VCaP (cell line): ENCODE results near the gene ATG16L2.

ENCODE experiments used
- H3K27ac ChIP-seq: fragments of 450-650 bp; 2 replicates; pipeline ENCODE4 v1.5.1; 2017
- CTCF ChIP-seq: fragments of 450-650 bp; conservative IDR thresholded peaks from 2 replicates; pipeline ENCODE4 v1.5.1; 2017; ENCODE audit warnings: mild to moderate bottlenecking, moderate library complexity

The ATG16L2 gene

DNA sequence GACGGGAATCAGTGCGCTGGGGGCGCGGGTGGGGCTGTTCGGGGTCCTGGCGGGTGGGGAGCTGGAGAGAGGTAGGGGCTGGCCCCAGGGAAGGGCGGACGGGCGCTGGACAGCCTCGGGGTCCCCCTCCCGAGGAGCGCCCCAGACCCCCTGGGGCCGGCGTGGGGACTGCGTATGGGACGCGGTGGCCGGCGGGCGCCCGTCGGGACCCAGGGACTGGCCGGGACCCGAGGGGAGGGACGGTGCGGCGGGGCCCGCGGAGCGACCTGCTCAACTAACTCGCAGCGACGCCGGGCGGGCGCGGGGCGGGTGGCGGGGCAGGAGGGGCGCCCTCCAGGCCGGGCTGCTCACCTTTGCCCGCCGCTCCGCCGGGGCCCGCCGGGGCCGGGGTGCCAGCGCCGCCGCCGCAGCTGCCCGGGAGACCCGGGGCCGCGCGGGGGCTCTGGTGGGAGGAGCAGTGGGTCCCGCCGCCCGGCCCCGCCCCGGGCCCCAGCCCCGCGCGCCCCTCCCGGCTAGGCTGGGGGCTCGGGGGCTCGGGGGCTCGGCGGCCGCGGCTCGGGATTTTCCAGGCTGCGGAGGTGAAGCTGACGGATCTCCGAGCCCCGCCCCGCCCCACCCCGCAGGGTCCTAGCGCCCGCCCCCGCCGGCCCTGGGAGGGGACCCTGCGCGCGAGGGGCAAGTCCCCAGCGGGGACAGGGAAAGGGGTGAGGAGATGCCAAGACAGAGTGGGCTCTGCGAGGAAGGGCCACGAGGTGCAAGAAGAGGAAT lies 32.7 kb upstream of the ATG16L2 start:
- no peak for TF ChIP-seq CTCF
- peak overlapping the region; percentile 89 for H3K27ac ChIP-seq

DNA sequence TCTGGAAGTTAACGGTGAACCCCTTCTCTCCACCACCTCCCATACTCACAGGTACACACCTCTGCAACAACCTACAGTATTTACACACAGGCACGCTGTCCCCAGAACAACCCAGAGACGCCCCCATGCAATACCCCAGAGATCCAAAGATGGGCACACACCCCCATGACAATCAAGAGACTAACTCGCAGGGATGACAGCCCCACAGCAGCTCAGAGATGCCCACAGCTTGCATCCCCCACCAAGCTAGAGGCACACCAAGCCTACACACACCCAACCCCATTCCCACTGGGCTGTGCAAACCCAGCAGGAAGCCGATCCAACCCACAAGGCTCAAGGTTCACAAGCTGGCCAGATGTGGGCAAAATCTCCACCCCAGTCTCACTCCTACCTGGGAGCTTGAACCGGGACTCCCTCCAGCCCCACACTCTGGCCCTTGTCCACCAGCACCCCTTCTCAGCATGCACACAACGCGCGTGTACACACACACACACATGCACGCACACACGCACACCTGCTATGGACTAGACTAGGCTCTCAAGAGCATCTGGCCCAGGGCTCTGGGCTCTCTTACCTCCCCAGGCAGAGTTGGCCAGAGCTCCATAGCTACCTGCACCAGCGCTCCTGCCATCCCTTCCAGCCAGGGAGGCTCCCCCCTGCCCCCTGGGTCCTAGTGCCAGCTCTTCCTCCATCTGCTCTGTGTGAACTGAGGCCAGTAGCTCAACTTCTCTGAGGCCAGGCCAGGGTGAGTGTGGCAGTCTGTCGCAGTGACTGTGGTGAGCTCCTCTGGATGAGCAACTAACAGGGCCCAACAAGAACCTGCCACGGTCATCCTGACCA lies 31.9 kb upstream of the ATG16L2 start:
- H3K27ac ChIP-seq, result peak overlapping the region; percentile 89; the same call in 1 of the 2 replicates
- TF ChIP-seq CTCF, result no peak

GRCh38 chr11:72783144-72783905 lies 30.9 kb upstream of the ATG16L2 start:
- no peak for TF ChIP-seq CTCF
- H3K27ac ChIP-seq, result no peak overlapping the region; the same call in 1 of the 2 replicates

DNA sequence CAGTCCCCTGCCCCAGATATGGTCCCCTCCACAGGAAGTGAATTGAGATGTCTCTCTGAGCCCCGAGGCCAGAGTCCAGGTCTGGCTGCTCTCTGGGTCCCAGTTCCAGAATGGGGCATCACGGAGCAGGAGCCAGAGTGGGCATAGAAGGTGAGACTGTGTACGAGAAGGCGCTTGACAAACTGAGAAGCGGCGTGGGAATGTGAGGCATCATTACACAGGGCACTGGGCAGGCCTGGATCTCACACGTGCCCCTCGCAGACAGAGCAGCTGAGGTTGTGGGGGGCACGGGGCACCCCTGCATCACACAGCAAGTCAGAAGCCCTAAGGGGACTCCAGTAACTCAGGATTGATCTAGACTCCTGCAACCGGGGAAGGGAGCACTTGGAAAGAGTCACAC lies 29.5 kb upstream of the ATG16L2 start:
- H3K27ac ChIP-seq, result no peak overlapping the region
- TF ChIP-seq CTCF, result no peak

DNA sequence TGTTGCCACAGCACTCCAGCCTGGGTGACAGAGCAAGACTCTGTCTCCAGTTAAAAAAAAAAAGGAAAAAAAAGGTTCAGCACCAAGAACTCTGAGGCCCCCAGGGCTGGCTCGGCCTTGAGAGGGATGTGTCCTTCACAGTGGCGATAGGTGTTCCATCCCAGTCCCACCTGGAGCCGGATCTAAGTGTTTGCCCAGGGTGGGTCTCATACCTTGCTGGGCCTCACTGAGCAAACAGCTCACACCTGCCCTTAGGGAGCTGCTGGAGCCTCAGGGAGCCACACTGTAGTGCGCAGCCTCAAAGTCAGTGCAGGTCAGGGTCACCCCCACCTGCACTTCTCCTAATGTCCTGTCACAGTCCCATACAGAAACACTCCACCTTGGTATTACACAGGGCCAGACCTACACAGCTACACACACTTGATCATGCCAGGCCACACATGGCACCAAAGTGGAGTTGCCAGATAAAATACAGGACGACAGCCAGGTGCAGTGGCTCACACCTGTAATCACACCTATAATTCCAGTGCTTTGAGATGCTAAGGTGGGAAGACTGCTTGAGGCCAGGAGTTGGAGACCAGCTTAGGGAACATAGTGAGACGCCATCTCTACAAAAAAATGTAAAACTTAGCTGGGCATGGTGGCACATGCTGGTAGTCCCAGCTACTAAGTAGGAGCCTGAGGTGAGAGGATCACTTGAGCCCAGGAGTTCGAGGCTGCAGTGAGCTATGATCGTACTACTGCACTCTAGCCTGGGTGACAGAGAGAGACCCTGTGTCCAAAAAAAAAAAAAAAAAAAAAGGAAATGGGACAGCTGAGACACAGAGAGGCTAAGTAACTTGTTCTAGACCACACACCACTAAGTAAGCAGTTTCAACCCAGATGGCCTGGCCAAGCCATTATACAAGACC lies 27.7 kb upstream of the ATG16L2 start:
- TF ChIP-seq CTCF, result no peak
- H3K27ac ChIP-seq, result peak overlapping the region; percentile 32

GRCh38 chr11:72787216-72788104 lies 26.8 kb upstream of the ATG16L2 start:
- H3K27ac ChIP-seq, result peak overlapping the region; percentile 32; the same call in 1 of the 2 replicates
- no peak for TF ChIP-seq CTCF
